ENCODE measurements around the gene FAM72B.
"Not testable (repeated sequence)": the region's sequence is repeated elsewhere in the genome, so short reads cannot be mapped to it uniquely, and the experiment has no call there.

DNA sequence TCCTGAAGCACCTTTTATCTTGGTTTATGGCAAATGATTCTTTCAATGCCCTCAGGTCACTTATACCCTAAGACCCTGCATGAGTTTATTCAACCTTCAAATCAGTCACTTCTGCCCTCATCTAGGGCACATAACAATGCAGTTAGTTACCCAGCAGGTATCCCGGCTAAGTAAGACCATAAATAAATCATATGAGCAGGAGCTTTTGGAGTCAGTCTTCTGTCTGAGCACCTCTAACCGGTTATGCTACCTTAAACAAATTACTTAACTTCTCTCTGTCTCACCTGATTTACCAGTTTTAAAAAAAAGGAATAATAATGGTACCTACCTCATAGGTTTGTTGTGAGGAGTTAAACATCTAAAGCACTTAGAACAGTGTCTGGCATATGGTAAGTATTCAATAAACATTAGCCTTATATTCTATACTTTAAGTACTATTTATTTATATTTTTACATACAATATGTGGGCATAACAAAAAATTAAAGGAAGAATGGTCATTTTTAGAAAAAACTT, 16.9 kb downstream of the FAM72B start:
- TF ChIP-seq CTCF (optimal IDR thresholded peaks at IDR 0.05 in 1 of 3, IDR thresholded peaks at IDR 0.05 in 1 of 3, conservative IDR thresholded peaks at IDR 0.05 in 1 of 3; ENCODE audit: extremely low read depth in 1 of 3, insufficient read depth in 2 of 3, low read length in 3 of 3); EZH2 (IDR thresholded peaks at IDR 0.05; ENCODE audit: low read length): not testable (repeated sequence)

All from keratinocyte (primary cell).